Raji (cell line): ENCODE results near the gene KIAA0513.

Experiments used
- POLR2A ChIP-seq: IDR thresholded peaks from 2 replicates; pipeline ENCODE4 v1.6.1; 2011; ENCODE audit warnings: low read depth, low read length, control low read depth; ENCODE audit not compliant: insufficient read depth

Gene KIAA0513

DNA sequence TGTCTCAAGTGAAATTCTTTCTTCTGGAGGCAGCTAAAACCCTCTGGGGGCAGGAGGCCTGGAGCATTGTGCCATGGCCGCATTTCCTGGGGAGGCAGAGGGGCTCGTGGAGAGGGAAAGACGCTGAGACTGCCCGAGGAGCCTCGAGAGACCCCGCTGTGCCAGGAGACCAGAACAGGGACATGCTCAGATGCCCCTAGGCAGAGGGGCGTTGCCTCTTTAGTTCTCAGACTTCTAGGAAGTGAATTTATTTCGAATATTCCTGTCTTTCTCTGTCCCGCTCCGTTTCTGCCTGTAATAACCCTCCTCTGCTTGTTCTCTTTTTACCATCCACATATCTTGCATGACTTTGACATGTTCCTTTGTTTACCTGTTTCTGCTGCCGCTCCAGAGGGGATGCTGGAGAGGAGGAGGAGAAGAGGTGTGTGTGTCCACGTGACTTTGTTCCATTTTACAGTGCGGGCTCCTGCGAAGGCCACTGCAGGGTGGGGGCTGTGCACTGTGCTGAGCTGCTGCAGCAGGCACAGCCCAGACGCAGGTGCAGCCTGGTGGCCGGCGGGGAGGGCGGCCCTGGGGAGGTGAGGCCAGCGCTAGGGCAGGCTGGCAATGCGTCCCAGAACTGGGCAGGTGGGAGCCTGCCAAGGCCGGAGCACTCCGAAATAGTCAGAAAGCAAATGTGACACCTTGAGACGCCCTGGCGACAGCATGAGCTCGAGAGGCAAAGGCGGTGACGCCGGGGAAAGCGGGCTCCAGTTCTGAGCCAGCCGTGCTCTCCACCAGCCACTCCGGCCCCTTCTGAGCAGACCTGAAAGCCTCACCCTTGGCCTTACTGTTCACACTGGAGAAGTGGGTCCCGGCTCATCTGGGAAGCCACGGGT lies 54.8 kb downstream of the KIAA0513 start:
- no peak for TF ChIP-seq POLR2A

DNA sequence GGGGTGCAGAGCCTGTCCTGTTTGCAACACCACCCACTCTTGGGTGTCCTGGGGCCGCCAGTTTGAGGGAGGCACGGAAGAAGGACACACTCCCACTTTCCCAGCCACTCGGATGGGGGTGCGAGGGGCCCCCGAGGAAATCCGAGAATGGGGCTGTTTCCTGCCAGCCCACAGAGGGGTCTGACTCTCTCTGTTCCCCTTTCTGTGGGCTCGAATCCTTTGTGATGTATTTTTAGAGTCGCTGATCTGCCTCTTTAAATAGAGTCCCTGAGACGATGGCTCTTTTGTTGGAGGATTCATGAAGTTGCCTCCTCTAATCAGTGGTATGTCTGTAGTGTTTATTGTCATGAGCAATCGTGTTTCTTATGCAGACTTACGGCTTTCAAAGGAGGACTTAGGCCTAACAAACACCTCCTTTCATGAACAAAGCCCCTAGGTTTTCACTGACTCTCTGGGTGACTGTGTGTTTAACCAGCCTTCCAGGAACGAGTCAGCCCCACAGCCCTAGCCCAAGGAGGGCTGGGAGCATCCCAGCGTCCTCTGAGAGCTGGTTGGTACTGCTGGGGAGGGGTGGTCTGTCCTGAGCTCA lies 55.5 kb downstream of the KIAA0513 start:
- TF ChIP-seq POLR2A, result no peak

DNA sequence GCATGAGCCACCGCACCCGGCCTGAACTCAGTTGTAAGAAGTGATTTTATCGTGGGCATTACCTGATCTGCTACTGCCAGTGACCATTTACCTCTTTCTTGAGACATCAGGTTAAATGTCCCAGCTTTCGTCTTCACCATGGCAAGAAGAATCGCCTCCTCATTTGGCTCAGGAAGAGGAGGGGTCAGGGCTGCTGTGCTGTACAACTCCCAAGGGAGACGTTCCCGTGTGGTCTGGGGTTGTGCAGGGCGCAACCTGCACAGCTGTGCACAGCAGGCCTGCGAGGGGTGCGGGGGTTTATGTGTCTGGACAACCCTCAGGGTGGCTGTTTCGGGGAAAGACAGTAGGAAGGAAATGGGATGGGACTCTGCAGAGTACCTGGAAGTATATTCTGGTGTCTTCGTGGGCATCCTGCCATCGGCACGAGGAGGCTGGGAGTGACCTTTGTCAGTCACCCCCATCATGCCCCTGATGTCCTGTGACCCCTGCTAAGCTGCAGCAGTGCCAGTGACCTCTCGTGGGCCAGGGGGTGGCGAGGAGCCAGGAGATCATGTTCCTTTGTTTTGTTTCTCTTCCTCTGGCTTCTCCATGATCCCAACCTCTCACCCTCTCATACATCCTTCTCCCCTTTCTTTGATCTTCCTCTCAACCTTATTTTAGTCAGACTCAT lies 57.4 kb downstream of the KIAA0513 start:
- no peak for TF ChIP-seq POLR2A

DNA sequence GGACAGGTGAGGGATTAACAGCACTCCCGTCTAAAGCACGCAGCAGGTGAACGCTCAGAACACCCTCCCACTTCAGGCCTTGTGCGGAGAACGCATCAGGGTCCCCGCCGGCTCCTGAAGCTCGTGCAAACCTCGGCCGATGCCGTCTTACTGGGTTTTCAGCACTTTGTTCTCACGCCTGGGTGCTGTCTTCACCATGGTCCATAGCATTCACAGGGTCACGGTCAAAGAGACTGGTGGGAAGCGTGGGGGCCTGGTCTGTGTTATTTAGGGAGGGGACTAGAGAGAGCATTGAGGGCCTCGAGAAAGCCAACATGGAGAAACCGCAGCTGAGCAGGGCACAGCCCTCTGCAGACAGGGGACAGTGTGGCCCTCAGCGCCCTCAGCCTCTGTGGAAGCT lies 58.1 kb downstream of the KIAA0513 start:
- TF ChIP-seq POLR2A, result no peak

DNA sequence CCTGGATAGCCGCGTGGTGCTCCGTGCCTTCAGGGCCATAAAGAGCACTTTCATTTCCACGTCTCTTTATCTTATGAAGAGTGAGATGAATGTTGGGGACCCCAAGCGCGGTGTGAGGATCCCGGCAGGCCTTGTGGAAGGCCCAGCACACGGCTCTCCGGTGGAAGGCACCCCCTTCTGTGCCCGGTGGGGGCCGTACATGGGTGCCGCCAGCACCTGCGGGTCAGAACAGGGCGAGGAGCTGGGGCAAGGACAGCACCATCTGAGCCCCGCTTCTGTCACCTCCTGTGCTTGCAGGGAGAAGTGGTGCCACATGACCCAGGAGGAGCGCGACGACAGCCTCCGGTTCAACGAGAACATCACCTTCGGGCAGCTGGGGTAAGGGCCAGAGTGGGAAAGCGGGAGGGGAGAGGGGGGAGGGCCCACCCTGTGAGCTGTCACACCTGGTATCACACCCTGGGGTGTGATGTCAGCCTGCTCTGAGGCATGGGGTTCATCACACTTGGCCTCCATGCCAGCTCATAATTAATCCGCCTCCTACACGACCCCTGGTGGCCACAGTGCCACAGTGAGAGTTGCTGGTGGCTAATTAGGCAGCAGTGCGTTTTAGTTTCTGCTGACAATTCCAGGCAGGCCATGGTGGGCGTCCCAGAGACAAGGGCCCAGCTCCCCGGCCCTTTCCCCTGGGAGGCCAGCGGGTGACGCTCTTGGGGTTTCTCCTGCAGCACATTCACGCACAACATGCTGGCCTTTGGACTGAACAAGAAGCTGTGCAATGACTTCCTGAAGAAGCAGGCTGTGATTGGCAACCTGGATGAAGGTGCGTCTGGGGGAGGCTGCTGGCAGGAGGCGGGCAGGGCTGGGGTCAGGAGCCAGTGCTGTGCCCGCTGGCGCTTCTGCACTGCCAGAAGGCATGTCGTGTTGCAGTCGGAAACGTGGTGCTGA lies 59.0 kb downstream of the KIAA0513 start:
- no peak for TF ChIP-seq POLR2A

DNA sequence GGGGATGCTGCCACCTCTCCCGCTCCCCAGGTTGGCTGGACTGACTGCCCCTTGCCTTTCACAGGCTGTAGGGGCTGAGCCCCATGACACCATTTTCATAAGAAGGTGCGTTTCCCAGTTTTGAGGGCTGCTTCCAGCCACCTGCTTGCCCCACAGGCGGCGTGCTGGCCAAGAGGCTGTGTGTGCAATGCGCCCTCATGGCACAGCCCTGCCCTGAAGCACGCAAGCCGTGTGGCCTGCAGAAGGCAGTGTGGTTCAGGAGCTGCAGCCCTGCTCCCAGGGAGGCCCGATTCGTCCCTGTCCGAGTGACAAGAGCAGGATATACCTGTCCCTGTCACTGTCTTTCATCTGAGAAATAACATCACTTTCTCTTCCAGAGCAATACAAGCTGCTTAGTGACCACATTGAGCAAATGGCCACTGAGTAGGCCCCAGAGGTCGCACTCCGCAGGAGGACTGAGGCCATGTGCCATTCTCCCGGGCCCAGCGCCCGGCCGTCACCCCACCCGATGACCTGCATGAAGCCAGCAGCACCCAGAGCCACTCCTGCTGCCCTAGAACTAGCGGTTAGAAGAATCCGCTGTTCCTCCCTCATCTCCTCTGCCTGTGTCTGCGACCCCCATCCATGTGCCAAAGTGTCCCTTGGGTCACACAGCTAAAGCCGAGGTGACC lies 60.4 kb downstream of the KIAA0513 start:
- no peak for TF ChIP-seq POLR2A

DNA sequence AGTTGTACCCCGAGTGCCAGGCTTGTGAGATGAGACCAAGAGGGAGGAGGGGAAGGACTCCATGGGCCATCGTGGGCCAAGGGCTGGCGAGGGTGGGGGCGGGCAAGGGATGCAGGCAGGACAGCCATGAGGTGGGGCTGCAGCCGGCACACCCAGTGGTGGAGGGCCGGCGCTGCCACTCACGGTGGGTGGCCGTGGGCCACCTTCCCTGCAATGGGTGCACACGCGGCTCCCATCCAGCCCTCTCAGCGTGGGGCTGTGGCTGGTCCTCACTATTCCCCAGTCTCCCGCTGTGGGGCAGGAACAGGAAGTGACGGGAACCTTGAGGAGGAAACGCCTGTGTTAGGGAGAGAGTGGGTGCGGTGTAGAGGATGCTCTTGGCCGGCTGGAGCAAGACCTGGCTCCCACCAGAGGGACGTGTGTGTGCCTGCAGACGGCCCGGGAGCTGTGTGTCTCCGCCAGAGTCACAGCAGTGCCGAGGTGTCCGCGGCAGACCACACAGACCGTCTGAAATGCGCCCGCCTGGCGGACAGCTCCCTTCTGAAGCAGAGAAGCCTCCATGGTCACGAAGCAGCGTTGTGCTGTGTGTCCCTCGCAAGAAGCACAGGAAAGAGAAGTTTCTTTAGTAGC lies 61.1 kb downstream of the KIAA0513 start:
- TF ChIP-seq POLR2A, result no peak

DNA sequence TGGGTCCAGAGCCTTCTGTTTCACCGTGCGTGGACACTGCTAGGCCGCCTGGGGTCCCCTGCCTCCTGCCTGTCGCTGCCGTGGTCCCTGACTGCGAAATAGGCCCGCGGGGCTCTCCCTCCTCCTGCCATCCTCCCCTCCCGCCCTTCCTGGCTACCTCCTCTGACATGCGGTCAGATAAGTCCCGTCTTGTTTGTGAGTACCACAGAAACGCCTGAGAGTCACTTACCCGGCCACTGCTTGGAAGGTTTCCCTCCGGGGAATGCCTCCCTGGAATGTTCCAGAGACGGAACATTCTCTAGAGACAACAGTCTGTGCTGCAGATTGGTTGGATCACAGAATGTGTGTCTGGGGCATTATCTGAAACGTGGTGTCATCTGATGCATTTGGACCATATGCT lies 61.9 kb downstream of the KIAA0513 start:
- no peak for TF ChIP-seq POLR2A

DNA sequence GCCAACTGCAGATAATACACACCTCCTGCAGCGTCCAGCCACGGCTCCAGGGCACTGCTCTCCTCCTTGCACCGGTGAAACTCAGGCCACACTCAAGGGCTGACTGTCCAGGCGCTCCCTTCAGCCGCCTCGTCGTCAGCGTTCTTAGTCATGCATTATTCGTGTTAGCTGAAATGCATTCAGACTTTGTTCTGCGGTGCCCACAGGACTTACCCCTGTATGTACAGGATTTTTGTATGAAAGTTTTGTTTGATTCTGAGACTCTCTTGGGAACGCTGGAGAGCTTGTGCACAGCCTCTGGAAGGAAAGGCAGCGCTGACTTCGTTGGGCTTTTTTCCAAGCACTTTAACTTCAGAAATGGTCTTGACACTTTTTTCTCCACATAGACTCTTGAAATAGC lies 62.6 kb downstream of the KIAA0513 start:
- no peak for TF ChIP-seq POLR2A

DNA sequence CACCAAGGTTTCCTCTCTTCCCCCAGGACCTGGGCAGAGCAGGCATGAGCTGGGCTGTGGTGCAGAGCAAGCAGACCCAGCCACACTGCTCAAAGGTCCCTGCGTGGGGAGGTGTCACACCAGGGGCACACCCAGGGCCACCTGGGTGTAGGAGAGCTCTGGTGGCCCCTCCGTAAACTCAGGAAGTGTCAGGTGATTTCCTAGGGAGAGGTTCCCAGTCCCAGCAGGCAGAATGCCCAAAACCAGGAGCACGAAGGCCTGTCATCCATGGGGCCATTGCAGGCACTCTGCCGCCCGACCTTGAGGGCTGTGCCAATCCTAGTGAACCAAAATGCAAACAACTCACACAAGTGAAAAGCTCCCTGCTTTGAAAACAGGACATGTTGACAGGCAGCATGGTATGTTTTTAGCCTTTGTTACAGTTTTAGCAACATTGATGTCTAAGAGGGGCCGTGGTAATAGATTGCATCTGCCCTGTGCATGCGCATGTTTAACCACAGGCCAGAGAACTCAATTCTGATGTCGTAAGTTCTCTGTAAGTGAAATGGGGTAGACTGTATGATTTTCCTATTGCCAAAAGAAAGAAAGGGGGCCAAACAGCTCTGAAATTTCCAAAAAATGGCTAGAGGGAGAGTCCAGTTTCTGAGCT lies 63.4 kb downstream of the KIAA0513 start:
- no peak for TF ChIP-seq POLR2A

DNA sequence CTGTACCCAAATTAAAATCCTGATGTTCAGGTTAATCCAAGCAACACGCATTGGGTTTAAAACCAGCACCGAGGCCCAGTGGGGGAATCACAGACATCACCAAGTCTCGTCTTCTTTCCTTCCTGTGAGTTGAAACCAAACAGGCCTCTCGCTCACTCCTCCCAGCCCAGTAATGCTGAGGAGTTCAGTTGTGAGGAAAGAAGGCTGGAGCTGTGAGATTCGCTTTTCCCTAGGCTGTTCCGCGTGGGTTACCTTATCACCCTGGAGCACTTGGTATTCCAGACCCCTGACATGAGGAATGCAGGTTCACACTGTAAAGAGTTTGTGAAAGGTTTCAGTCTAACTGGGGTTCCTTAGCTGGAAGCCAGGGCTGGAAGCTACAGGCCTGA lies 63.9 kb downstream of the KIAA0513 start:
- no peak for TF ChIP-seq POLR2A

DNA sequence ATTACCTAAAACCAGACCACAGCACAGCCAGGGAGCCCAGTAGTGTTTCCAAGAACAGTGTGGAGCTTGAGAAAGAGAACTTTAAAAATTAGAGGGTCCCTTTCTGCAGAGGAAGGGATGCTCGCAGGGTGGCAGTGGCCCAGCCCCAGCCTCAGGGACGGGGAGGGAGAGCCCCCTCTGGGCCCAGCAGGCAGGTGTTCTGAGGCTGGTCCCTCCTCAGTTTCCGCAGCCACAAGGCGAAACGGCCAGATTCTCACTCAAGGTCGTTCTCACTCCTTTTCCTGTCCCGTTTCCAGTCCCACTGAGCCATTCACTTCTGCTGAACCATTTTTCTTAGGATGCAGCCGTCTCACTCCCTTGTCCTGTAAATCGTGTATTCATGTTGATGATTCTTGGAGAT lies 64.7 kb downstream of the KIAA0513 start:
- TF ChIP-seq POLR2A, result no peak

DNA sequence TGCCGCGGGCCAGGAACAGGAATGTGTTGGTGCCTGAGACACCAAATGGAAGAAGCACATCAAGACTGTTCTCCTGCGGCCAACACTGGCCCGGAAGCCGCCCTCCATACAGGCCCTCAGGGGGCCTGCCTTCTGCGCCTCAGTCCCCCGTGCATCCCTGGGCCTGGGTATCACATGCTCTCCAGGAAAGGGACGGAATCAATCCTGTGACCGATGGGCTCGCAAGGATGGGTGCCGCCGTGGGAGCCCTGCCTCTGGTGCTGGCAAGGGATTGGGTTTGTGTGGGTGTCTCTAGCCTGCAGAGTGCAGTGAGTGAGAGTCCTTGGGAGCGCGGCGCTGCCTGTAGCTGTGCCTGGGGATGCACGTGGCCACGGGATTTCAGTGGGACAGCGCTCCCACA lies 65.3 kb downstream of the KIAA0513 start:
- no peak for TF ChIP-seq POLR2A

DNA sequence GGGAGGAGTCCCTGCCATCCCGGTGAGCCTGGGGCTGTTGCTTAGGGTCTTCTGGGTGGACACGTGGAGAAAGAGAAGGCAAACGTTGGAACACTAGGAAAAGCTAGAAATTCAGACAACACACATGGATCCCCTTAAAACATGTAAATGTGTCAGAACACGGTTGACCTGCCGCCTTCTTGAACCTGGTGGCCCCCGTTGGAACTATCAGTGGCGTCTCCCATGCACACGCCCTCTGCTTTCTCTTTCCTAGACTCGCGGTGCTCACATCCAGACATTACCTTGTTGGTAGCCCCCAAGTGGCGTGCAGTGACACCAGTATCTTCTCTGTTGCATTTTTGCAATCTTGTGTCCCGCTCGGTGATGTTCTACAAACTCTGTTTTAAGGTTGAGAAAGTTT lies 66.1 kb downstream of the KIAA0513 start:
- TF ChIP-seq POLR2A, result no peak

DNA sequence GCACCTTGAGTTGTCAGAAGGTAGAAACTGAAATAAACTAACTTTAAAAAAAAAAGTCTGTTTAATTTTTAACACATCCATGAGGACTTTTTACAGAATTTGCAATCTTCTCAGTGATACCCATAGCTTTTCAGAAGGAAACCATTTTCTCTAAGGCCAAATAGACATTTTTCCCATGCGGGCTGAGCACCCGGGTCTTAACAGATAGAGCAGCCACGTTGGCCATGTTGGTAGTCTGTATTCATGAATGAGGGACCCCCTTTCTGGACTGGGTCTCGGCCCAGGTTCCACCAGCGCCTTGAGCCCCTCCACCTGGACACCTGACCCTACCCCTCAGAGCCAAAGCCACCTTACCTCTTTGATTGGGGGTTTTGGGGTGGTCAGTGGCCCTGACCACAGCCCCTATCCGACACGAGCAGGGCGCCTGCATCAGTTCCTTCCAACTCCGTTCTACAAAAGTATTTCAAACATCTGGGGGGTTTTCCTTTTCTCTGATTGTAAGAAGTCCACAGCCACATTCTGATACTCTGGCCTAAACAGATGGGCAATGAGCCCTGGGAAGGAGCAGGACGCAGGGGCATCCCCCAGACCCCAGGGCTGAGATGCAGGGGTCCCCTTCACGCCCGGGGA lies 66.7 kb downstream of the KIAA0513 start:
- TF ChIP-seq POLR2A, result no peak
